Activated CD8-positive, alpha-beta memory T cell treated with anti-CD3 and anti-CD28 coated beads for 4 hours (primary cell): ENCODE data around the gene ACSL6.

Experiments used
- DNase-seq, 2 donors: peaks; one replicate each; pipeline ENCODE4 v3.0.0-alpha.2; 2020; ENCODE audit warnings: low read depth in 2 of 2

Gene ACSL6

DNA sequence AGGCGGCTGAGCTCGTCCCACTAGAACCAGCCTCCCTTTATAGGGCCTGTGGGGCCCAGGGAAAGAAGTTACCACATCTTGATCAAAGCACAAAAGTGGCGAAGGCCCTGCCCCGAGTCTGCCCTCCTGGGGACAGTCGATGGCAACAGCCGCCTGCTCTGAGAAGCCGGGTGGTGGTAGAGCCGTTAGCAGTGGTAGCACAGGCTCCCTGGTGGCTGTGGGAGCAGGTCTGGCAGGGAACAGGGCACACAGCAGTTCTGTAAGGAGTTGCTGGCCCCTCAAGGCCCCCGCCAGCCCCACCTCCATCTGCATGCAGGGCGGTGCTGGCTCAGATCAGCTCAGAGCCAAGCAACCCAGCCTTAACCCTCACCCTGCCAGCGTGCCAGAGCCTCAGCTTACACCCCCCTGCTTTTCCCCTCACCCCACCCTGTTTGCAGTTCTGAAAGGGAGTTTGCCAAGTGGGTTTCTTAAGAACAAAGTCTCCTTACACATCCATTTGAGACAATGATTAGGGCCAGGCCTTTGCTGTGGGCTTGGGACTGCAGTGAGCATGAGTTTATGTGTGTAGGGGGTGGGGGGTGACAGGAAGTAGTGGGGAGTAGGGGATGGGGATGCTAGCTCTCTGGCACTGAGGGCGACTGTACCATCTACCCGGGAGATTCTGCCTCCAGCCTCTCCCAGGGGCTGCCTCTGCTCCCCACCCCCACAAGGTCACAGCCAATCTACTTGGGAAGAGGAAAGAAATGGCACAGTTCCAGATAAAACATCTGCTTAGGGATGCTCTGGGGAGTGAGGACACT lies 11.8 kb downstream of the ACSL6 start:
- DNase-seq = no peak

DNA sequence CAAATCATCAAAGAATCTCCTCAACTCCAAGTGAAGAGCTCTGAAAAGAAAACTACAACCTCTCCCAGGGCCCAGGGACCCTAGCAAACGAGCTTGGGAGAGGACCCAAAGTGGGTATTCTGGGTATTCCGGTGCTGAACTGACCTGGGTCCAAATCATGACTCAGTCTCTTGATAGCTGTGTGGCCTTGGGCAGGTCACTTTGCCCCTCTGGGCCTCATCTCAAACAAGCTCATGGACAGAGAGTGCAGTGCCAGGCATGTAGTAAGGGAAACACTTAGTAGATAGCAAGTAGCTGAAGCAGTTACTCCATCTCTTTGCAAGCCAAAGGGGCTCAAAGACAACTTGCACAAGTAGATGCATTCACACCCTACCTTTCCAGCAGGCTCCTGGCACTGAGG lies 12.4 kb downstream of the ACSL6 start:
- DNase-seq = no peak

DNA sequence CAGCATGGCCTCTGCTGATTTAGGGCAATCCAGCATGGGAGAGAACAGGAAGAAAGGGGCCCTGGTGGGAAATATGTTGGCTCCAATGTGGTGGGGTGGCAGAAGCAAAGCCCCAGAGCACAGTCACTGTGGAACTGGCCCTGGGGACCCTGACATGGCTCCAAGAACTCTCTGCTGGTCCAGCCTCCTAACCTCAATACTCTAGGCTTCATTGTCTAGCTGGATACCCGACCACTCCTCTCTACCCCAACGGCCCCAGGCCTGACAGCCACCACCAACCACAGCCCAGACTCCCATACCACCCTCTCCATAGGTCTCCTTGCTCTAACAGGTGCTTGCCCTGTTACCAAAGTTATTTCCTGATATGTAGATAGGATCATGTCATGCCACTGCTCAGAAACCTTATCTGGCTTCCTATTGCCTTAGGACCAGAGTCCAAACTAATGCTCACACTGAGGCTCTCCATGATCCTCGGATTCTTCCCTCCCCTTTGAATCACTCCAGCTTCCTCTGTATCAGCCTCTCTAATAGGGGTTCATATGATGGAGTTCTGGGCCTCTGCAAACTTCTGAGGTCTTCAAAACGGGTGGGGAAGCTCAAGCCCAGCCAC lies 12.9 kb downstream of the ACSL6 start:
- DNase-seq = no peak

DNA sequence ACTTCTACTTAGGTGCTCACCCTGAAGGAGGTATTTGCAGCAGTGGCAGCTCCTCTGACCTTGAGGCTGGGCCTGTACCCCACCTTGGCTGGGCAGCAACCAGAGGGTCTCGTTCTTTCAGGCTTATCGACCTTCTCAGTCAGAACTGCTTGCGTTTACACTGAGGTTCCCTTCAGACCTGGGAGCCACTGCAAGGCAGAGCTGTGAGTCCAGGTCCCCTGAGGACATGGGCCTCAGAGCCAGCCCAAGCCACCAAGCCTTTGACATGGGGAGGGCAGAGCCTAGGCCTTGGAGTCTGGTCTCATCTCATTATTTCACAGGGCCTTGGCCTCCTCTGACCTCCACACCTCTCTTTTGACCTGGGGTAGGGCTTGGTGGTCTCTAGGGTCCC lies 13.7 kb downstream of the ACSL6 start:
- no peak for DNase-seq

DNA sequence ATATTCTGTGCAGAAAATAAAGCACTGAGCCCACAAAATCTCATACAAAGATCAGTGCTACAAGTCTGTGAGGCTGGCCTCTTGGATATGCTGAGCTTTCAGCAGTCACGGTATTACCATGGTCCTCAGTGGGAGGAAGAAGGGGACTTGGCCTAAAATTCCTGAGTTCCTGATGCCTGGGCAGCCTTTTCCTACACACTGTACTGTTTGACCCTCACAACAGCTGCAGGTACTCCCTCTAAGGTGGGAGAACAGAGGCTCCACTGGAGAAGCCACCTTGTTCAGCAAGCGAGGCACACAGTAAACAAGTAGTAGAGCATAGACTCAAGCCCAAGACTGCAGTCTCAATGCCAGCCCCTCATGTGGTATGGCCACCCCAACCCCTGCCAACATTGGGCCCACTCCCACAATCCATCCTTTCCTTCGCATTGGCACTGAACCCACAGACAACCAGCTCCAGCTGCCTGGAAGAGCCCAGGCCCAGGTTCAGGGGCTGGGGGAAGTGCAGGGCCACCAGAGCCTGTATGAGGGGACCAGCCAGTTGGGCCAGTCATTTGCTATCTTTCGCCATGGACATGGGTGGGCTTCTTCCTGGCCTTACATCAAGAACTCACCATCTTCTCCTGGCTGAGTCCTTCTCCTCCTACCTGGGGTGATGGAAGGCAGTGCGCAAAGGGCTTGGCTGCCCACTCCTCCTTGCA lies 14.3 kb downstream of the ACSL6 start:
- no peak for DNase-seq

DNA sequence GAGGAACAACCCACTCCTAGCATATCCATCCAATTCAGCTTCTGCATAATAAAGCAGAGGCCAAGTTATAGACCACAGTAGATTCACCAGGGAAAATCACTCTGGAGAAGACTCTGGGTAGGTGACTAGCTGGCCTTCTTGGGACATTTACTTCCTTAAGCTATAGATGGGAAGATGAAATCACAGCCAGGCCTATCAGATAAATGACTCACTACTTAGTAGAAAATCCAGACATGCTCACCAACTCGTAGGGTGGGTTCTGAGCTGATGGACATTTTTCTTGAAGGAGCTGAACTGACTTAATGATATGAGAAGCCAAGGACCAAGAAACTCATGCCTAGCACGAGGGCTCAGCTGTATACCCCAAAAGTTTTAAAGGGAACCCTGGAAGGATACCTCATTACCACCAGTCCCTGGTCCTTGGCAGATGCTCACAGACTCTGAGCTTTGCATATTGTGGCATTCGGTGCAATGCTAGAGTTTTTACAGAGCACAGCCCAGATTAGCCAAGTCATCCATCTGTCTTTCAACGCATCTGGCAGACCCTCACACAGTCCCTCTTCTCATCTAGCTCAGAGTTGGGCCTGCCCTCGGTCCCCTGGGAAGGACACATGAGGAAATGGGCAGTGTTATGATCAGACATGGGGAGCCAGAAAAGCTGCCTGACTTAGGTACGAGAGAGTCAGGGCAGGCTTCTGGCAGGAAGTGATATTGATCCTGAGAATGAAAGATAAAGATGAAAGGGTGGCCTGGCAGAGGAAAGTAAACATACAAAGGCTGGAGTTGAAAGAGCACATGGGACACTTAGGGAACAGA lies 15.0 kb downstream of the ACSL6 start:
- no peak for DNase-seq

DNA sequence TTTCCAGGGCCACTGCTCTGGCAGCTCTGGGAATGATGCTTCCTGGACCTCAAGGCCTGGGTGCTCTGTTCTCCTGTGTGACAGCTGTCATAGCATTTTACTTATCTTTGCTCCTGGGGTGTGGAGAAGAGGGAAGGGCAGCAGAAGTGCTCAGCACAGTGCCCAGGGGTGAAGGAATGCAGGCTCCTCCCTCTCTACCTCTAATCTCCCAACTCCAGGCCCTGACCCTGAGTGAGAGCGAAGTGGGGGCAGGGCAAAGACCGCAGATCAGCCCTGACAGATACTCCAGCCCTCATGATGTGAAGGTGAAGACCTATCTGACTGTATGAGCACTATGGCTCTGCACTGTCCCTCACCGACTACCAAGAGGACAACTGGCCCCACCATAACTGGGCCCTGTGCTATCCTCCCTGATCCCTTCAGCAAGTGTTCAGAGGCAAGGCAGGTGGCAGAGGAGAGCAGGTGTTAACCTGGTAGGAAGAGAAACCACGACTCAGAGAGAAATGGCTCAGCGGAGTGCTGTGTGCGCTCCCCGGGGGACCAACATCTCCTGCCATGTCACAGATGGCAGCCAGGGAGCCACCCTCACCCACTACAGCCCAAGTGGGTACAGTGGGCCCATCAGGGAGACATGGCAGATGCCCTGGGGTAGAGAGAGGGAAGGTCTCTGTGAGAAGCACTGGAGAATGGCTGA lies 16.8 kb downstream of the ACSL6 start:
- no peak for DNase-seq

DNA sequence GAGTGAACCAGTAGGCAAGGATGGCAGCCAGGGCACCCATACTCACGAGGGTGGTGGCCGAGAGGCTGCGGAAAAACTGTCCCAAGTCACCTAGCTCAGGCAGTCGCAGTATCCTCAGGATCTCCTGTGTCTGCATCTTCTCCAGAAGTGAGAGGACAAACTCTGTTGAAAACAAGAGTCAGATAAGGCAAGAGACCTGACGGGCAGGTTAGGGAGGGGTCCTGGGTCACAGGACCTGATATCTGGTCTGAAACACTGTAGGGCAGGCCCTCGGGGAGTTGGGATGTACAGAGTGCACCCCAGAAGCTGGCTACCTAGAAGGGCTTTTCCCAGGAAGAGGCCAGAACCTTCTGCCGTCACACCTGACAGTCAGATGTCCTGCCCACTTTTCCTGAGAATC lies 17.4 kb downstream of the ACSL6 start:
- no peak for DNase-seq

DNA sequence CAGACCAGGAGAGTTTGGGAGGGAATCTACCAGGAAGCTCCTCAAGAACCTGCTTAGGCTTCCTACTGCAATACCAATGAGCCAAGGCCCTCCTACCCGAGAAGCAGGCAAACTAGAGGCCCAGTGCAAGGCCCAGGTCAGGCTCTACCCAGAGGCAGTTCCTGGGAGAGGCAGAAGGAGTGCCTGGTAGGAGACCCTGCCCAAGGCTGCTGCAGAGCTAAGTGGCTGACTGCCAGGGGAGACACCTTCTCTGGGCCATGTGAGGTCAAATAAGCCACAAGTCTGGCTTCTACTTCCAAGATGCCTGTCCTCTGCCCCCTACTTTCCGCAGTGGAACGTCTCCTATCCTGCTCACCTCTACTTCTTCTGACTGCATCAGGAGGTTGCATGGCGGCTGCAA lies 17.8 kb downstream of the ACSL6 start:
- DNase-seq = no peak

DNA sequence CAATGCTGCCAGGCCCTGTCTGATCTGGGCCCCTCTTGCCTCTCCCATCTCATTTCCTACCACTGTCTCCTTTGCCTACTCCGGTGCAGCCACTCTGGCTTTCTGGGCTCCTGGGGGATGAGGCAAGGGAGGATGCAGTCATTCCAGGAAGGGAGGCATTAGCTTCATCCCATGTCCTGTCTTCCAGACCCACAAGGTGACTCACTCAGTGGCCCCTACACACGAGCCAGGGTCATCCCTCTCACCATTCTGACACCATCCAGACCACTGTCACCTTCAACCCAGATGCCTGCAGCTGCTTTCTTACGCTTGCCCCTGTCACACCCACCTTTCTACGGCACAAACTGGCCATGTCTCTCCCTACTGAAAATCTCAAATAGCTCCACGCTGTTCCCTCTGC lies 19.1 kb downstream of the ACSL6 start:
- DNase-seq = no peak

DNA sequence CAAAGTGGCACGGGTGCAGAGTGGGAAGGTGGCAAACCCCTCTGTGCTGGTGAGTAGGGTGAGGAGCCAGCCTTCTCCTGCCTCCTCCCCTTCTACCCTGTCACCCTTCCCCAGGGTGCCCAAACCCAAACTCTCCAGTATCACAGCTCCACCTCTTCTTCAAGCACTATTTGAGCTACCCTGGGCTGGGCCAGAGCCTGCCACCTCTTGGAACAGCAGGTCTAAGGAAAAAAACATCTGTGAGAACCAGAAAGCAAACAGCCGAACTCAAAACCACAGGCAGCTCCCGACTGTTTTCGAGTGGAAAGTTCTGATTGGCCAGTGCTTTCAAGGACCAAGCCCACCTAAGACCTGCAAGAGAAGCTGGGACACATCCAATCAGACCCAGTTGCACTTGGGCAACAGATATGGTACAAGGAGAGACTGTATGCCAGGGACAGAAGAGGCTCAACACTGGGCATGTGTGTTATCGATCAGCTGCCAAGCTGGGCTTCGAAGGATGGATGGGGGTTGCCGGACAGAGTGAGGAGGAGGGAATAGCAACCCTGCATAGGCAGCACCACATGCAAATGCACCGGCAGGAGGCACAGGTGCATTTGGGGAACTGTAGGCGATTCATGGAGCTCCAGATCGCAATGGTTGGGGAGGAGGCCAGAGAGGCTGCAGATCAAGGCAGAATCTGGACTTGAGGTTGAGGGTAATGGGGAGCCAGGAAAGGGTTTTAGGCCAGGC lies 19.7 kb downstream of the ACSL6 start:
- no peak for DNase-seq

DNA sequence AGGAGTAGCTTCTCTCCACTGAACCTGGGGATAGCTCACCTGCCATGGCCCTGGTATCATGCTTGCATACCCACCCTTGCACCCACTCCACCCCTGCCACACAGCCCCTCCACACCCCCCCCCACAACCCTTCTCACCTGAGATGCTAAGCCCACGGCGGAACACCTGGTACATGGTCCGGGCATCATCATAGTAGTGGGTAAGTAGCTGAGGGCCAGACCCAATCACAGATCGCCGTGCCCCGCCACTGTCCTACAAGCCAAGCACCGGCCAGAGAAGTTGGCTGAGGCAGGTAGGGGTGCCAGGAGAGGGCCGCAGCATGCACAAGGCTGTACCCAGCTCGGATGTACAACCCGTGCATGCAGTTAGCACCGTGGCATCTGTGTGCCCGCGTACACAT lies 20.7 kb downstream of the ACSL6 start:
- no peak for DNase-seq

DNA sequence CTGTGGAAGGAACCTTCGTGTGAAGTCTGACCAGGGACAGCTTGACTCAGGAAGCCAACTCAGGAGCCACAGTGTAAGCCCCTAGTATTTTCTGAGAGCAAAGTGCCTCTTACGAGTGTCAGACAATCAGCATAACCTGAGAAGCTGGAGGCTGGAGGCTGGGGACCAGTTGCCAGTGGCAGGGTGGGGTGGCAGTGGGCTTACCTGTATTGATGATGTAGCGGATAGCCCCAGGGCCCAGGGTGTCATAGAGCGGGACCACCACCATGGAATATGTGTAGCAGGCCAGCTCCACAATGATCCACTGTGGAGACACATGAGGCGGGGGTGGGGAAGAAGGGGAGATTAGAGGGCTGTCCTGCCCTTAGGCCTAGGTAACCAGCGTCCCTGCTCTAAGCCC lies 22.9 kb downstream of the ACSL6 start:
- no peak for DNase-seq

DNA sequence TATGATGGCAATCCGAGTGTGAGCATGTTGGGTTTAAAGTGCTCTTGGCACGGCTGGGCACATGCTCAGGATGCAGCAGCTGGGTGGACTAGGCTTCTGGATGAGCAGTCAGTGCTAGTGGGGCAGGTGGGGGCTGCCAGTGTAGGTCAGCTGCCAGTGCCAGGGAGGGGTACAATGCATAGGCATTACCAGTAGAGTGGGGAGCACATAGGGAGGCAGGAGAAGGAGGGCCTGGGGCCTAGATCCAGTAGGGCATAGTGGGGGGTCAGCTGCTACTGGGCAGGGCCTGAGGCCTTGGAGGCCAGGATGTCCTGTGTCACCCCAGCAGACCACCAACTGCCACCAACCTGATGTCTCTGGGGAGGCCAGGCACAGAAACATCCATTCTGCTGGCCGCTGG lies 24.2 kb downstream of the ACSL6 start:
- DNase-seq = no peak

DNA sequence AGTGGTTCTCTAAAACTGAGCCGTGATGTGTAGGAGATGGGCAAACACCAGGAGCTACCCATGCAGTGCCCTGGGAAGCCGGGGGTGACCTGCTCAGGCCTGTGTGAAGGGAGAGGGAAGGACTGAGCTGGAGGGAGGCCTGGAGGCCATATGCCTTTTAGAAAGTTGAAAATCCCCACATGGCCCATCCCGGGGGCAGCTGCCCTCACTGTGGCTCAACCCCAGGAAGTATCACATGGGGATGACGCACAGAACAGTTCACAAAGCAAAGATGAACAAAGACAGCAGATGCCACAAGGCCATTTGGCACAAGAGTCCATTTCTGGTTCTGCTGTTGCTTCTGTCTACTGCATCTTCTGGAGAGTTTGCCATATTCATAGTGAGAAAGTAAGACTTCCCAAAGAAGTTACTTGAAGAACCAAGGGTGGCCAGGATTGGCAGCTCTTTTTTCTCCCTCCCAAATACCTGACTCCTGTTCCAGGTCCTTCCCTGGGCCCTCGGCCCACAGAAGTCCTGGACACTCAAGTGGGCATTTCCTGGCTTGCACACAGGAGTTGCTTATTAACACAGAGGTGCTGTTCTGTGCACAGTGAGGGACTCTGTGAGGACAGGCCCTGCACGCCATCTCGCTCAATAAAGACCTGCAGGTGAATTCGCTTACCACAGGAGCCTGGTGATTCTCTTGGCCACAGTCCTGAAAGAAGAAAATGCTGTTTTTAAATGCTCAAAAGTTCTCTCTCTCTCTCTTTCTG lies 25.1 kb downstream of the ACSL6 start:
- no peak for DNase-seq

DNA sequence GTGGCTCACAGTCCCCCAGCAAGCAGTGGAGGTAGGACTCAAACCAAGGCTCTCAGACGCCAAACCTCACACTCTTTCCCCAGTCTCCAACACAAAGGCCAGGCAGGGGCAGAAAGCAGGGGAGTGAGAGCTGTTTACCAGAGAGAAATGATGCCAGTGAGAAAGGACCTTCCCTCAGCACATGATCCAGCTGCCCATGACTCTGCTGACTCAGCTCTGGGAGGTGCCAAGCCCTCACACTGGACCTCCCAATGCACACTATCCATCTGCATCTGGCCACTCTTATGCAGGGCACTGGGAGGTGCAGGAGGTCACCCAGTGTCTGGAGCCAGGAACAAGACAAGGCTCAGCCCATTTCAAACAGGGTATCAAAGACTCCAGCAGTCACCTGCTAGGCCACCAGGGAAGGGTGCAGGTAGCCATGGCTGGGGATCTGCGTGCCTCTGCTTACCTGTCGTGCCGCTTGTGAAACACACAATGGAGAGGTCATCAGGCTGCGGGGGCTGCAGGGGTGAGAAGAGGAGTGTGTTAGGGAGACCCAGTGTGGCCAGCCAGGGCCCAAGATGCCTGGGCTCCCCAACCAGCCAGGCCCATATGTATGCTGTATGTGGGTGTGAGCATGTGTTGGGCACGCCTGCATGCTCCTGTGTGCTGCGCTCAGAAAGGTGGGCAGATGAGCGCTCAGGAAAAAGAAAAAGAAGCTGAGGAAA lies 26.3 kb downstream of the ACSL6 start:
- DNase-seq = no peak

DNA sequence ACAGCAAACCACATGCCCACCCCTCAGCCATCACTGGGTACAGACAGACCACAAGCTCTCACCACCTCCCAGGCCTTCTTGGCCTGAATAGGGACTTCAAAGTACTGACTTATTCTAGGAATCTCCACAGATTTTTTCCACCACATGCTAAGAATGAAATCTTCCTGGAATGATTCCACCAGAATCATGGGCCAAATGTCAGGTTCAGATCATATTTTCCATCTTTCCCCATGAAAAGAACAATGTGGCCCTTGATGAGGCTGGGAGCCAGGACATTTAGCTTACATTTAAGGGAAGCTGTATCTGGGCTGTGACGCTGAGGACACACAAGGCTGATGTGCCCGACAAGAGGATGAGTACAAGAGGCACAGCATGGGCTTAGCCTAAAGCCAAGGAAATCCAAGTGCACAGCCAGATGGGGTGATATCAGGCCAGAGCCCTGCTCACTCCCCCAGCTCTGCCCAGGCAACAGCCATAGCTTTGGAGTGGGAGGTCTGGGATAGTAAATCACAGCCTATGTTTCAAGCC lies 28.1 kb downstream of the ACSL6 start:
- DNase-seq = no peak

DNA sequence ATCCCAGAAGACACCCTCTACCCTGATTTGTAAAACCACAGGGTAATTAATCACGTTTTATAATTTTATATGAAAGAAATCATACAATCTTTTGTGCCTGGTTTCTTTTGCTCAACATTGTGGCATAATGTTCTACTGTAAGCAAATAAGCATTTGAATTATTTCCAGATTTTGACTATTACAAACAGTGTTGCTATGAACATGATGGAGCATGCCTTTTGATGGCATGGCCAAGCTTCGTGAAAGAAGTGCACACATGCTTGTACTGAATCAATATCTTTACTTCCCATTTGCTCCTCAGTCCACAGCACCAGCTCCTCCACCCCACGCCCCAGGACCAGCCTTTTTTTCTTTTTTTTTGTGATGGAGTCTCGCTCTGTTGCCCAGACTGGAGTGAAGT lies 29.9 kb downstream of the ACSL6 start:
- no peak for DNase-seq

DNA sequence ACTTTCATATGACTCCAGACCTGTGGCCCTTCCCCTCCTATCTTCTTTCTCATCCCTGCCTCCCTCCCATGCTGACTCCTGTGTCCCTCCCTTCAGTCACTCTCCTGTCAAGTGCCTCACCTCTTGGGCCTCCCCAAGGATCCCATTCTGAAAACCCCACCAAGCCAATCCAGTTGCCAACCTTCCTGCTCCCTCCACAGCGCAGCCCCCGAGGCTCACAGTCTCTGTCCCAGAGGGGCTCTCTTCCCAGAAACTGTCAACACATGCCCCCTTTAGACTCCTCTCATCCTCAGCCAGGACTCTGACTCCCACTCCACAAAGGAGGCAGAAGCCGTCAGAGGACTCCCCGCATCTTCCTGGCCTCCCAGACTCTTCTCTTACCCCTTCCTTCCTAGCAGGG lies 30.8 kb downstream of the ACSL6 start:
- DNase-seq = no peak
